Lower leg skin (tissue), 4 donors: ENCODE data around the gene MYPN. TPM values are rescaled to one million over a fixed set of nuclear protein-coding genes. Genes with fewer than 3 reads are reported as not detected.

ENCODE experiments used
- DNase-seq, 2 donors: peaks; one replicate each; pipeline ENCODE4 v3.0.0-alpha.2; 2019; ENCODE audit warnings: low spot score in 2 of 2
- H3K4me3 ChIP-seq: fragments of 200-600 bp; sonication (generic); 2 replicates; pipeline ENCODE4 v1.5.1; 2017; ENCODE audit warnings: mild to moderate bottlenecking, low read depth; ENCODE audit not compliant: poor library complexity, severe bottlenecking
- POLR2A ChIP-seq, 2 donors: fragments of 450-650 bp; IDR thresholded peaks; one replicate each; pipeline ENCODE4 v1.6.1; 2016 to 2017; ENCODE audit warnings: antibody characterized with exemption in 2 of 2, mild to moderate bottlenecking in 1 of 2, moderate library complexity in 1 of 2
- WGBS, 2 donors: methylation state at CpG; one replicate each; pipeline ENCODE4 v1.1.5; 2018; 5-methylcytosine and 5-hydroxymethylcytosine counted together
- intact Hi-C: fragments of 100-400 bp; cut with DNase I; formaldehyde crosslinking; loops from one replicate; pipeline ENCODE4 v1.15.0; 2023; ENCODE audit warnings: low total_unique reads
- total RNA-seq, 4 donors: library from RNA; depleted of rRNA; stranded (reverse); fragments of >200 nt; gene quantifications; one replicate each; pipeline ENCODE4 v1.1.0, GENCODE V29; 2016
- TF ChIP-seq, protein P1 (sequence below), 3 donors: fragments of 450-650 bp; IDR thresholded peaks; one replicate each; pipeline ENCODE4 v1.5.1; 2016; ENCODE audit warnings: antibody characterized with exemption in 3 of 3, mild to moderate bottlenecking in 3 of 3, moderate library complexity in 2 of 3

Gene MYPN
- total RNA-seq, 4 donors from 2014 or later: 0.52 TPM; not detected in 3

DNA sequence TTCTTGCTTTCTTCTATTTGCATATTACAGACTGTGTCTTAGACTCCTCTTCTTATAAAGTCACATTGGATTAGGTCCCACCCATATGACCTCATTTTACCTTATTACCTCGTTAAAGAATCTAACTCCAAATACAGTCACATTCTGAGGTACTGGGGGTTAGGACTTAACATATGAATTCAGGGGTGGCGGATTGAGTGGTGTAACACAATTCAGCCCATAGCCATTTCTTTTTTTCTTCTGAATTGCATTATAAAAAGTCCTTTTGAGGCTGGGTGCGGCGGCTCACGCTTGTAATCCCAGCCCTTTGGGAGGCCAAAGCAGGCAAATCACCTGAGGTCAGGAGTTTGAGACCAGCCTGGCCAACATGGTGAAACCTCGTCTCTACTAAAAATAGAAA lies 27.4 kb upstream of the MYPN start:
- intact Hi-C loops: no loop called here
- no peak overlapping the region for H3K4me3 ChIP-seq
- WGBS, 2 donors: 77 to 80% methylated on average over 6 of the region's 6 CpGs
- no peak for DNase-seq
- no peak for TF ChIP-seq POLR2A (IDR thresholded peaks at IDR 0.05)
- TF ChIP-seq, protein P1, sequence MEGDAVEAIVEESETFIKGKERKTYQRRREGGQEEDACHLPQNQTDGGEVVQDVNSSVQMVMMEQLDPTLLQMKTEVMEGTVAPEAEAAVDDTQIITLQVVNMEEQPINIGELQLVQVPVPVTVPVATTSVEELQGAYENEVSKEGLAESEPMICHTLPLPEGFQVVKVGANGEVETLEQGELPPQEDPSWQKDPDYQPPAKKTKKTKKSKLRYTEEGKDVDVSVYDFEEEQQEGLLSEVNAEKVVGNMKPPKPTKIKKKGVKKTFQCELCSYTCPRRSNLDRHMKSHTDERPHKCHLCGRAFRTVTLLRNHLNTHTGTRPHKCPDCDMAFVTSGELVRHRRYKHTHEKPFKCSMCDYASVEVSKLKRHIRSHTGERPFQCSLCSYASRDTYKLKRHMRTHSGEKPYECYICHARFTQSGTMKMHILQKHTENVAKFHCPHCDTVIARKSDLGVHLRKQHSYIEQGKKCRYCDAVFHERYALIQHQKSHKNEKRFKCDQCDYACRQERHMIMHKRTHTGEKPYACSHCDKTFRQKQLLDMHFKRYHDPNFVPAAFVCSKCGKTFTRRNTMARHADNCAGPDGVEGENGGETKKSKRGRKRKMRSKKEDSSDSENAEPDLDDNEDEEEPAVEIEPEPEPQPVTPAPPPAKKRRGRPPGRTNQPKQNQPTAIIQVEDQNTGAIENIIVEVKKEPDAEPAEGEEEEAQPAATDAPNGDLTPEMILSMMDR (IDR thresholded peaks at IDR 0.05): no peak

DNA sequence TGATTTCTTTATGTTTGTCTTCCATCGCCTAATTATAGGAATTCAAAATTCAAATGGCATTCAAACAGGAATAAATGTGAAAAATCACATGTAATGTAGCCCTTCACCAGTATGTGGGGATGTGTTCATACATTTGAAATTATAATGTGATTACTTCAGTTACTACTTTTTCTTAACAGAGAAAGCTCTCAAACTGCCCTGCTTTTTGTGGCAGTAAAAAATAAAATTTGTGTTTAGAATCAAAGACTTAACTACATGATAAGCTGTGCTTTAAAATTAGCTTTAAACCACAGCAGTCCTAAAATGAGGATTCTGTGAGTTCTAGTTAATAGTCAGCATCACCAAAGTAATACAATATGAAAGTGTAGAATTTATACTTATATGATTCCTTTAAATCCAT lies 26.4 kb upstream of the MYPN start:
- no peak for TF ChIP-seq POLR2A (IDR thresholded peaks at IDR 0.05)
- TF ChIP-seq, protein P1 (IDR thresholded peaks at IDR 0.05): no peak
- intact Hi-C loops: no loop called here
- H3K4me3 ChIP-seq: no peak overlapping the region
- no peak for DNase-seq
- 27 to 43% methylated on average over 1 of the region's 1 CpG for WGBS, 2 donors

DNA sequence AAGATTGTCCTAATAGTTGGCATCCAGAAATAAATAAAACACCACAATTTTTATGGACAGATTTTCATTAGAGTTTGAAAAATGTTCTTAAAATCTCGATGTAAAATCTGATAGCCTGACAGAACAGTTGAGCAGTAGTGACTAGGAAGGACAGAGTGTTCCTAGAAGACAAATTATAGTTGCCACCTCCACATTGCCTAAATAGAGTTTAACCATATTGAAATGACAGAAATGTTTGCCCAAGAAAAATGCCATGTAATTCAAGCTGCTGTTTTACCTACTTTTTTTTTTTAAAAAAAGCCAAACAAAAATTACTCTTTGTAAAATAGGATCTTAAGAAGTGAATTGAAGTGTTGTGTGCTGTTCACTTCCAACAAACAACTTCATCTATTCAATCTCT lies 25.3 kb upstream of the MYPN start:
- 29 to 46% methylated on average over 1 of the region's 1 CpG for WGBS, 2 donors
- H3K4me3 ChIP-seq: no peak overlapping the region
- no peak for TF ChIP-seq POLR2A (IDR thresholded peaks at IDR 0.05)
- TF ChIP-seq, protein P1 (IDR thresholded peaks at IDR 0.05): no peak
- DNase-seq: no peak
- intact Hi-C loops: no loop called here

DNA sequence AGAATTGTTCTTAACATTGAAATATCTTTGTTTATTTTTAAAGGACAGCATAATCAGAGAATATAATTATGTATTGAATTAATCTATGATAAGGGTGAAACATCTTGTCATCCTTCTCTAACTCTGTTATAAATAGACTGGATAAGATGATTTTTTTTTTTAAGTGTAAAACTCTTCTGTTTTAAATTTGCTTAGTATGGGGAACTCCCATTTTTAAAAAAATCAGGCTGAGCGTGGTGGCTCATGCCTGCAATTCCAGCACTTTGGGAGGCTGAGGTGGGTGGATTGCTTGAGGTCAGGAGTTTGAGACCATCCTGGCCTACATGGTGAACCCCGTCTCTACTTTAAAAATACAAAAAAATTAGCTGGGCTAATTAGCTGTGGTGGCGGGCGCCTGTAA lies 24.8 kb upstream of the MYPN start:
- H3K4me3 ChIP-seq: no peak overlapping the region
- intact Hi-C loops: no loop called here
- 77 to 83% methylated on average over 4 of the region's 4 CpGs for WGBS, 2 donors
- DNase-seq: no peak
- TF ChIP-seq POLR2A (IDR thresholded peaks at IDR 0.05): no peak
- TF ChIP-seq, protein P1 (IDR thresholded peaks at IDR 0.05): no peak

DNA sequence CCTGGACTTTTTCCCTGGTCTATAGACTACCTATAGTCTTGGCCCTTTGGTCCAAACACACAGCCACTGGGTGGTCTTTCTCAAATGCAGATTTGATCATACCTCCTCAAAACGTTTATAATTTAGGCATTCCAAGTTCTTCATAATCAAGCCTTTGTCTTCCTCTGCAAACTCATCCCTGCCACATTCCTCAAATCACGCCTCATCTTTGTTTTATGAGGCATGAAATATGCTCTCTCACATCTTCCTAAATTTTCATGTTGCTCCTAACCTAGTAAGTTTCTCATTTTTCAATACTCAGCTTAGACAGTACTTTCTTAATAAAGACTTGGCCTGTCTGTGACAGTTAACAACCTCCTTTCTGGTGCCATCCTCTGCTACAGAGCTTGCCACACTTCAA lies 23.3 kb upstream of the MYPN start:
- H3K4me3 ChIP-seq: no peak overlapping the region
- TF ChIP-seq POLR2A (IDR thresholded peaks at IDR 0.05): no peak
- TF ChIP-seq, protein P1 (IDR thresholded peaks at IDR 0.05): no peak
- intact Hi-C loops: no loop called here
- 51 to 65% methylated on average over 2 of the region's 2 CpGs for WGBS, 2 donors
- DNase-seq: no peak

DNA sequence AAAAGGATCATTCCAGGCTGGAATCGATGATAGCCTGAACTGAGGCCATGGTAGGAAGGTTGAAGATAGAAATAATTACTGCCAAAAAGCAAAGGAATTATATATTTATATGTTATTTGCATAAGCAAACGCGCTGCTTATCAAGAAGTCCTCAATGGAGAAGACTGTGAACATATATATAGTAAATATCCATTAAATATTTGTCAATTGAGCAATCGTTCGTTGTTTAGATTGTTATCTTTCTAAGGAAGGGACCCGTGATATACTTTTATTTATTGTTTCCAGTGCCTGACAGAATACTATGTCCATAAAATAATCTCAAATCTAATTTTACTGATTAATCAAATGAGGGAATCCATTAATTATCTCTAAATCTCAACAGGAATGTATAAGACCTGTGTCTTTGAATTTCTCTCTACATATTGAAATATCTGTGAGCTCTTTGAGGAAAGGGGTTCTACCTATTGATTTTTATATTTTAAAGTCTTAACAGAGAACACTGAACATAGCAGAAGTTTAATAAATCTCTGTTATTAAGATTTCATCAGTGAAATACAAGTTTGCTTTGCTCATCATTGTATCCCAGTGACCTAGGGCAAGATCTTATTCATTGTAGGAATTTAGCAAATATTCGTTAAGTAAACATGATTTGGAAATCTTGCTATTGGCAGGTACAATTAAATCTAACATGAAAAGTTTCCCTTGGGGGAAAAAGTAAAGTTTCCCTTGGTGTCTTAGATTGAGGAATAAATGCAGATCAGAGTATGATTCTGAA lies 22.2 kb upstream of the MYPN start:
- intact Hi-C loops: no loop called here
- WGBS, 2 donors: 76 to 81% methylated on average over 7 of the region's 7 CpGs
- DNase-seq: no peak
- TF ChIP-seq, protein P1 (IDR thresholded peaks at IDR 0.05): no peak
- no peak for TF ChIP-seq POLR2A (IDR thresholded peaks at IDR 0.05)
- no peak overlapping the region for H3K4me3 ChIP-seq
